ENCODE results near the gene SLC34A3. TPM values are rescaled to one million over a fixed set of nuclear protein-coding genes. Genes with fewer than 3 reads are reported as not detected.
A peak's percentile ranks its signal among the peaks of the same experiment; 100 is the strongest.
"Not testable (repeated sequence)": the region's sequence is repeated elsewhere in the genome, so short reads cannot be mapped to it uniquely, and the experiment has no call there.

The SLC34A3 gene
- total RNA-seq, 4 donors from 2014 or later, result not detected

DNA sequence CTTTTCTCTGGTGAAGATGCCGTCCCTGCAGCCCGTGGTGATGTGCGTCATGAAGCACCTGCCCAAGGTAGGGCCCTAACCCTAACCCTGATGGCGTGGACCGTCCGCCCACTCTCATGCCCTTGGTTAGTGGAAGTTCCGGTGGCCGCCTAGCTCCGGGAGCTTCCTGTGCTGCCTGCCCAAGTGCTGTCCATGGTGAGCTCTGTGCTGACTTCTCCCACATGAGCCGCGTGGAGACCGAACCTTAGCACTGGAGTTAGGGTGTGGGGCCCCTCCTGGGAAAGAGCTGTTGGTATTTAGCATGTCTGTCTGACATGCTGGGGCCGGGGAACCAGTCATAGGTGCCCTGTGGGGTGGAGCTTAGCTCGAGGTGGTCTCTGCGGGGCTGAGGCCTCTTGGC lies 25.7 kb downstream of the SLC34A3 start:
- Histone ChIP-seq H3K4me3 (peak overlapping the region in 2 of 4 donors; percentile 93 to 98), H3K9me3 (no peaks in the 10 kb centered on the region), H3K27ac (peak overlapping the region in 1 of 4 donors; percentile 90), H3K36me3 (peaks cover 0 to 7% (median 3%) of the 10 kb centered on the region in 4 donors), H3K4me1 (peaks cover 21 to 31% (median 24%) of the 10 kb centered on the region in 4 donors), H3K27me3 (no peaks in the 10 kb centered on the region)
- no peak for DNase-seq
- 82% methylated on average over 15 of the region's 15 CpGs; no CpG with 5 or more reads in 1 of the 2 donors for WGBS, 2 donors (ENCODE audit: low coverage in 1 of 2)
- no peak for TF ChIP-seq CTCF (IDR thresholded peaks at IDR 0.05)
- no peak for TF ChIP-seq EP300 (IDR thresholded peaks at IDR 0.05; ENCODE audit: low read depth)
- no peak for TF ChIP-seq POLR2A (IDR thresholded peaks at IDR 0.05)
- TF ChIP-seq POLR2AphosphoS5 (IDR thresholded peaks at IDR 0.05), result no peak
- in situ Hi-C loops (cut with MboI; ENCODE audit: low pct_ligation_motif_present in 1 of 4, low pct_unique_long_range_greater_than_20kb in 1 of 4, low sequenced_read_pairs in 3 of 4) (no loop called here), intact Hi-C loops (cut with DNase I; ENCODE audit: low total_unique reads) (no loop called here)

DNA sequence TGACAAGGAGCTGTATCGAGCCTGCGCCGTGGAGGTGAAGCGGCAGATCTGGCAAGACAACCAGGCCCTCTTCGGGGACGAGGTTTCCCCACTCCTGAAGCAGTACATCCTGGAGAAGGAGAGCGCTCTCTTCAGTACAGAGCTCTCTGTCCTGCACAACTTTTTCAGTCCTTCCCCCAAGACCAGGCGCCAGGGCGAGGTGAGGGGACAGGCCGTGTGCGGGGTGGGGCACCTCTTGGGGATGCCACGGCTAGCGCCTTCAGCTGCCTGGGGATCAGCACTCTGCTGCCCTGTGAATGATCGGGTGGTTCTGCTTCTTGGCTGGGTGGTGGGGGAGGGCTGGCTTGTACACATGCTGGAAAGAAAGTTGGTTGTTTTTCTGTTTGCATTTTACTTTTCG lies 26.2 kb downstream of the SLC34A3 start:
- TF ChIP-seq POLR2A (IDR thresholded peaks at IDR 0.05) (no peak), POLR2AphosphoS5 (IDR thresholded peaks at IDR 0.05) (no peak), EP300 (IDR thresholded peaks at IDR 0.05; ENCODE audit: low read depth) (no peak), CTCF (IDR thresholded peaks at IDR 0.05) (no peak)
- no peak overlapping the region for H3K27ac ChIP-seq
- no peaks in the 10 kb centered on the region for H3K9me3 ChIP-seq
- no peak for DNase-seq
- WGBS, 2 donors (ENCODE audit: low coverage in 1 of 2), result 89 to 93% methylated on average over 3 to 15 of the region's 15 CpGs
- peaks cover 21 to 31% (median 24%) of the 10 kb centered on the region in 4 donors for H3K4me1 ChIP-seq
- no peaks in the 10 kb centered on the region for H3K27me3 ChIP-seq
- in situ Hi-C loops (cut with MboI; ENCODE audit: low pct_ligation_motif_present in 1 of 4, low pct_unique_long_range_greater_than_20kb in 1 of 4, low sequenced_read_pairs in 3 of 4), result no loop called here
- intact Hi-C loops (cut with DNase I; ENCODE audit: low total_unique reads), result no loop called here
- peak overlapping the region in 1 of 4 donors; percentile 98 for H3K4me3 ChIP-seq
- peaks cover 0 to 7% (median 3%) of the 10 kb centered on the region in 4 donors for H3K36me3 ChIP-seq

- H3K27ac ChIP-seq; DNase-seq; intact Hi-C loops (cut with DNase I; ENCODE audit: low total_unique reads); H3K27me3 ChIP-seq; in situ Hi-C loops (cut with MboI; ENCODE audit: low pct_ligation_motif_present in 1 of 4, low pct_unique_long_range_greater_than_20kb in 1 of 4, low sequenced_read_pairs in 3 of 4); H3K4me1 ChIP-seq; H3K9me3 ChIP-seq; H3K4me3 ChIP-seq: not testable (repeated sequence)
- H3K36me3 ChIP-seq, result peaks cover 0 to 29% (median 8%) of the 10 kb centered on the region in 4 donors
- 46 to 87% methylated on average over 3 to 10 of the region's 15 CpGs for WGBS, 2 donors (ENCODE audit: low coverage in 1 of 2)
- peak; percentile 36 to 64 (median 54) for TF ChIP-seq CTCF (IDR thresholded peaks at IDR 0.05)
Observed at GRCh38 chr9:137262173-137262908, 31.6 kb downstream of the SLC34A3 start.

GRCh38 chr9:137262909-137263285 lies 32.2 kb downstream of the SLC34A3 start:
- TF ChIP-seq POLR2AphosphoS5 (IDR thresholded peaks at IDR 0.05) (no peak), EP300 (IDR thresholded peaks at IDR 0.05; ENCODE audit: low read depth) (no peak), POLR2A (IDR thresholded peaks at IDR 0.05) (no peak), CTCF (IDR thresholded peaks at IDR 0.05) (no peak)
- 89% methylated on average over 16 to 24 of the region's 24 CpGs for WGBS, 2 donors (ENCODE audit: low coverage in 1 of 2)
- Histone ChIP-seq H3K9me3 (no peaks in the 10 kb centered on the region), H3K36me3 (peaks cover 0 to 34% (median 8%) of the 10 kb centered on the region in 4 donors), H3K27me3 (no peaks in the 10 kb centered on the region), H3K4me3 (no peak overlapping the region), H3K27ac (no peak overlapping the region), H3K4me1 (peaks cover 0 to 3% (median 2%) of the 10 kb centered on the region in 4 donors)
- intact Hi-C loops (cut with DNase I; ENCODE audit: low total_unique reads) (no loop called here), in situ Hi-C loops (cut with MboI; ENCODE audit: low pct_ligation_motif_present in 1 of 4, low pct_unique_long_range_greater_than_20kb in 1 of 4, low sequenced_read_pairs in 3 of 4) (no loop called here)
- DNase-seq, result no peak
